GM04504 (cell line): Measurements from ENCODE around the gene PLBD2.

Experiments
- DNase-seq: peaks from one replicate; pipeline ENCODE4 v3.0.0-alpha.2; 2012; ENCODE audit warnings: low read depth

PLBD2 gene

DNA sequence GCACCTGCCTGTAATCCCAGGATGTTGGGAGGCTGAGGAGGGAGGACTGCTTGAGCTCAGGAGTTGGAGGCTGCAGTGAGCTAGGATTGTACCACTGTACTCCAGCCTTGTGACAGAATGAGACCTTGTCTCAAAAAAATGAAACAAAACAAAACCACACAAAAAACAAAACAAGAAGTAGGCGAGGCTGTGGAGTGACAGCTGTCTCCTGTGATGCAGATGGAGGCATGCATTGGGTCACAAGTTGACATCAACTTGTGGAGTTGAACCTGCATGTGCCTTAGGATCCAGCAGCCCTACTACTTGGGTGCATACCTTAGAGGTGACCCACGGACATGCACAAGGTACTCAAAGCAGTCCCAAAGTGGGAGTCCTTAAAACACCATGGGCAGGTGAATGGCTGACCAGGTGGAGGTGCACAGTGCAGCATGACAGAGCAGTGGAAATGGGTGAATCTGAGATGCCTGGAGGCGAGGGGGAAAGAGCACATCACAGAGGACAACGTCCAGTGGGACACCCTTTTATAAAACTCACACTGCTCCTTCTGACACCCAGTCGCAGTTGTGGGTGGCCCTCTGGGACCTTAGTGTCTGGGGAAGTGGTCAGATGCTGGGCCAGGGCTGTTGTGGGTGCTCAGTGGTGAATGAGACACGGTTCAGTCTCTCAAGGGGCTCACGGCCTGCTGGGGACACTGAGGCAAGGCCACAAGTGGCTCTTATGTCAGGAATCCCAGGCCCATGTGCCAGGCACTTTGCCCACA lies 12.7 kb downstream of the PLBD2 start:
- DNase-seq, result no peak

DNA sequence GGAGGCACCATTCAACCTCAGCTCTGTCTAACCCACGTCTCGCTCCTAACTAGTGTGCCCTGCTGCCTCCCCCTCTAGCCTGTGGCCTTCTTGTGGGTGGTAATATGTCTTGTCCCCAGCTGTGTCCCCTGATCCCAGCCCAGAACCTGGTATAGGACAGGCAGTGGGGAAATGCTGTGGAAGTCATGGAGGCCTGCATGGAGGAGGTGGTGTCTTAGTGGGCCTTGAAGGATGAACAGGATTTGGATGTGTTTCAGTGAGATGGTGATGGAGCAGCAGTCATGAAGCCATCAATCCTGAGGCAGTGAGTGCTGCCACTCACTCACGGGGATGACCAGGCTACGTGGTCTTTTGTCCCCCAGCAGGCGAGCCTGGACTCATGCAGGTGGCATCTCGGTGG lies 13.4 kb downstream of the PLBD2 start:
- no peak for DNase-seq

DNA sequence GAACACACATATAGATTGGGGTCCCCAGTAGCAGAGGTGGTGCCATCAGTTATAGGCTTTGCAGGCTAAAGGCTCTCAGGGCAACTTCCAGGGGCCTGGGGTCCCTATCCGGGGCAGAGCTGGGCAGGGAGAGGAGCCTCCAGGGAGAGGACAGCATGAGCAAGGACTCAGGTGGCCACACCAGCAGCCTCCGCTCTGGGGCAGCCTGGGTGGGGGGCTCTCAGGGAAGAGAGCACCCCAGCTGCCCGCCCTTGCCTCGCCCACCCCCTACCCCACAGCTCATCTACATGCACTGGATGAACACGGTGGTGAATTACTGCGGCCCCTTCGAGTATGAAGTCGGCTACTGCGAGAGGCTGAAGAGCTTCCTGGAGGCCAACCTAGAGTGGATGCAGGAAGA lies 14.0 kb downstream of the PLBD2 start:
- DNase-seq, result no peak

DNA sequence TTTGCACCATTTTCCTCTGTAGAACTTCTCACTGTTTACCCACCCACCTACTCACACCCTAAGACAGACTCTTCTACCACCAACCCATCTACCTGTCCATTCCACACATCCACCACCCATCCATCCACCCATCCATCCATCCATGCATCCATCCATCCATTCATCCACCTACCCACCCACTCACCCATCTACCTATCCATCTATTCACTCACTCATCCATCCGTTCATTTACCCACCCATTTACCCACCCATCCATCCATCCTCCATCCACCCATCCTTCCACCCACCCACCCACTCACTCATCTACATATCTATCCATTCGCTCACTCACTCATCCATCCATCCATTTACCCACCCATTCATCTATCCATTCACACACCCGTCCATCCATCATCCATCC lies 15.1 kb downstream of the PLBD2 start:
- DNase-seq, result no peak

DNA sequence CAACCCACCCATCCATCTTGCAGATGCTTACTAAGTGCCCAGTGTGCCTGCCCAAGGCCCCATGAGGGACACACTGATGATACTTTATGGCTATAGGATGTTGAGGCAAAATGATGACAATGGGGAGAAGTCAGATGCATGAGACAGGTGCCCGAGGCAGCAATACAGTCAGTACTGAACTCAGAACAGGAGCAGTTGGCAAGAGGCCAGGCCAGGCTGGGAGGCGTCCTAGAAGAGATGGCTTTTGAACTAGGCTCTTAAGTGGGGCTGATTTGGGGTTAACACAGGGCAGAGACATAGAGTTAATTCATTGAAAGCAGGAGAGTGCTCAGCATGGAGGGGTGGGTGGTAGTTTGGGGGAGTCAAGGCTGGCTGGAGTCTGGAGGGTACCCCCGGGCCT lies 15.6 kb downstream of the PLBD2 start:
- no peak for DNase-seq

DNA sequence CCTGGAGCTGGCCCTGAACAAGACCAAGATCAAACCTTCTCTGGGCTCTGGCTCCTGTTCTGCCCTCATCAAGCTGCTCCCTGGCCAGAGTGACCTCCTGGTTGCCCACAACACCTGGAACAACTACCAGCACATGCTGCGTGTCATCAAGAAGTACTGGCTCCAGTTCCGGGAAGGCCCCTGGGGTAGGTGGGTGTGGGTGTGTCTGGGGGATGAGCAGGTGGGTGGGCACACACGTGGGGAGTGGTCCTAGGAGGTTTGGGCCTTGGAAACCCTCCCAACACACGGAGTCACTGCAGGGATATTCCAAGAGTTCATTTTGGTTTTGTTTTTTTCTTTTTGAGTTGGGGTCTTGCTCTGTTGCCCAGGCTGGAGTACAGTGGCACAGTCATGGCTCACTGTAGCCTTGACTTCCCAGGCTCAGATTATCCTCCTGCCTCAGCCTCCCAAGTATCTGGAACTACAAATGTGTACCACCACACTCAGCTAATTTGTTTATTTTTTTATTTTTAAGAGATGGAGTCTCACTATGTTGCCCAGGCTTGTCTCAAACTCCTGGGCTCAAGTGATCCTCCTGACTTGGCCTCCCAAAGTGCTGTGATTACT lies 16.5 kb downstream of the PLBD2 start:
- no peak for DNase-seq

DNA sequence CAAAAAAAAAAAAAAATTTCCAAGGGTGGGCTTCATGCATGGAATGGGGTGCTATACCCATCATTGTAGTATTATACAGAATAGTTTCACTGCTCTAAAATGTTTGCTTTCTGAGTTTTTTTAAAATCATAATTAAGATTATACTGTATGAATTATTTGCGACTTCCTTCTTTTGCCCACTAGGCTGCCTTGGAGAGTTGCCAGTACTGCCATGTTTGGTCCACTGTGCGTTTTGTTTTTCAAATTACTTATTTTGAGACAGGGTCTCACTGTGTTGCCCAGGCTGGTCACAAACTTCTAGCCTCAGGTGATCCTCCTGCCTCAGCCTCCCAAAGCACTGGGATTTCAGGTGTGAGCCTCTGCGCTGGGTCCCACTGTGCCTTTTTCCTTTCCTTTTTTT lies 19.9 kb downstream of the PLBD2 start:
- DNase-seq, result no peak

DNA sequence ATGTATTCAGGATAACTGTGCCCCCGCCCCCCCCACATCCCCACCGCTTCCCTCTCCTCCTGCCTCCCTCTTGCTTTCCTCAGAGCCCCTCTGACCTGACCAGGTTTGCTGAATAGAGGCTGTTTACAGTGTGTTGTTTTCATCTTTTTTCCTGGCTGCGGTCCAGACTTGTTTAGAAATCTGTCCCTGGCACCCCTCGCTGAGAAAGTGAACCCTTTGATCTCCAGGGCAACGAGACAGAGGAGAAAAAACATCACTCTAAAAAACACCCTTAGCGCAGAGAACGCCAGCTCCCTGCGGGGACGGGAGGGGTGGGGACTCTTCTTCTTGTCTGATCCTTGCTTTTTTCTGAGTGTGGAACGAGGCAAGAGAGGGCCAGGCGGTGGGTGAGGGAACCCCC lies 22.8 kb downstream of the PLBD2 start:
- DNase-seq, result no peak

DNA sequence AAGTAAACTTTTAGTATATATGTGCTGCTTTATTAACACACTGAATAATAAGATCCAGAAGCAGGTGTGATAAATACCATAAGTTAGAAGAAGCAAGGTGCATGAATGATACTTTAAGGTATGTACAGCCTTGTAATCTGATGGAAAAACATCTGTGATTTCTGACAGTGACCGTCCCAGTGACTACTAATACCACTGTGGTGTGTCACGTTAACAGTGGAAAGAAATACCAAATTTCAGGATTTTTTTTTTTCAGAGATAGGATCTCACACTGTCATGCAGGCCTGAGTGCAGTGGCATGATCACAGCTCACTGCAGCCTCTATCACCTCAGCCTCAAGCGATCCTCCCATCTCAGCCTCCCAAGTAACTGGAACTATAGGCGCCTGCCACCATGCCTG lies 23.8 kb downstream of the PLBD2 start:
- no peak for DNase-seq

DNA sequence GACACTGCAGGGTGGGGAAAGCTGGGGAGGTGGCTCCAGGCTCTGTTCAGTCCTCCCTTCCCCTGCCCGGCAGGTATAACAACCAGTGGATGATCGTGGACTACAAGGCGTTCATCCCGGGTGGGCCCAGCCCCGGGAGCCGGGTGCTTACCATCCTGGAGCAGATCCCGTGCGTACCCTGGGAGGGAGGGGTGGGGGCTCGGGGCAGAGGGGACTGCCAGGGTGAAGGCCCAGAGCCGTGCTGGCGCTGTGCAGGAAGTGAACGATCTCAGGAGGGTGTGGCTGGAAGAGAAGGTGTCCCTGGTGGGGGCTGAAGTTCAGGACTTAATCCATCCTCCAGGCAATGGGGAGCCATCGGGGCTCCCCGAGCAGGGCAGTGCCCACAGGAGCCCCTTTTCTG lies 26.4 kb downstream of the PLBD2 start:
- DNase-seq, result no peak

DNA sequence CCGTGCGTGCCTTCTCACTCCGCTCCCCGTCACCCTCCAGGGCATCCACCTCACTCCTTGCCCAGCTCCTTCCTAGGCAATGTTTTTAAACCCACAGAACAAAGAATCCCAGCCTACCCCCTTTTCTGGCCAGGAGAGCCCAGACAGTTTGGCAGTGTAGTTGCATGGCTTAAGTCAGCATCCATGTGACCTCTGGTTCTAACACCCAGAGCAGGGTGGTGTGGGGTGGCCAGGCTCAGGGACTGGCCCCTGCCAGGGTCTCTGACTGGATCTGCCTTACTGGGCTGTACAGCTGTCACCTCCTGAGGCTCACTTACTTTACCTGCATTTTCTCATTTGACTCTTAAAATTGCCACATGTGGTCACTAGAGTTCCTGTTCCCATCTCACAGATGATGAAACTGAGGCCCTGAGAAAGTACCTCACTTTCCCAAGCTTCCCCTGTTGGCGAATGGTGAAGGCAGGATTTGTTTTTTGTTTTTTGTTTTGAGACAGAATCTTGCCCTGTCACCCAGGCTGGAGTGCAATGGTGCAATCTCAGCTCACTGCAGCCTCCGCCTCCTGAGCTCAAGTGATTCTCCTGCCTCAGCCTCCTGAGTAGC lies 27.0 kb downstream of the PLBD2 start:
- no peak for DNase-seq

DNA sequence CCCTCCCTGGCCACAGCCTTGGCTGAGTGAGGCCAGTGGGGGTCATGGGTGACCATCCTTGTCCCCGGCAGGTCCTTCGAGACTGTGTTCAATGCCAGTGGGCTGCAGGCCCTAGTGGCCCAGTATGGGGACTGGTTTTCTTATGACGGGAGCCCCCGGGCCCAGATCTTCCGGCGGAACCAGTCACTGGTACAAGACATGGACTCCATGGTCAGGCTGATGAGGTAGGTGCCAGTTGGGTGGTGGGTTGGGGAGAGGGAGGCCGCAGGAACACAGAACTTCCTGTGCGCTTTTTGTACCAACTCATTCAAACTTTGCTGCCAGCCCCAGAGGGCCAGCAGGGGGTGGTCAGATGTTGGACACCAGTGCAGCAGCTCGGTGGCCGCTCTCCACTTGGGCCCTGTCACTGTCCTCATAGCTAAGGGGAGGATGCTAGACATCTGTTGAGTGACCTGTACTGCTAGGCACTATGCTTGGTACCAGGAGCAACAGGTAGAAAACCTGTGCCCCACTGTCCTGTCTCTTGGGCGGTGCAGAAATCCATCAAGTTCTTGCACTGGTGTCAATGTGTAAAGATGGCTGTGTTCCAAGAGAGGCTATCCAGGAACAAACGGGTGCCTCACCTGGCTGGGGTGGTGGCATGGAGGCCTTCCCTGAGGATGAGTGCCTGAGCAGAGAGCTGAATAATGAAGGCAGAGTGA lies 28.6 kb downstream of the PLBD2 start:
- DNase-seq, result no peak

DNA sequence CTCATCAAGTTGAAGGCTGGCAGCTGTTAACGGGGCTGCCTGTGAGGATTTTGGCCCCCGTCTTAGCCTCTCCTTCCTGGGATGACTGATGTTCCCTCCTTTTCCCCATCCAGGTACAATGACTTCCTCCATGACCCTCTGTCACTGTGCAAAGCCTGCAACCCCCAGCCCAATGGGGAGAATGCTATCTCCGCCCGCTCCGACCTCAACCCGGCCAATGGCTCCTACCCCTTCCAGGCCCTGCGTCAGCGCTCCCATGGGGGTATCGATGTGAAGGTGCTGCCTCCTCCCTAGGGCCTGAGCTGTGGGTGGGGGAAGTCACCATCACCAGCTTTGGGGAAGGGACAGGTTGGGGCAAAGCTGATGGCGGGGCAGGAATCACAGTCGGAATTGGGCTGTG lies 29.2 kb downstream of the PLBD2 start:
- no peak for DNase-seq

DNA sequence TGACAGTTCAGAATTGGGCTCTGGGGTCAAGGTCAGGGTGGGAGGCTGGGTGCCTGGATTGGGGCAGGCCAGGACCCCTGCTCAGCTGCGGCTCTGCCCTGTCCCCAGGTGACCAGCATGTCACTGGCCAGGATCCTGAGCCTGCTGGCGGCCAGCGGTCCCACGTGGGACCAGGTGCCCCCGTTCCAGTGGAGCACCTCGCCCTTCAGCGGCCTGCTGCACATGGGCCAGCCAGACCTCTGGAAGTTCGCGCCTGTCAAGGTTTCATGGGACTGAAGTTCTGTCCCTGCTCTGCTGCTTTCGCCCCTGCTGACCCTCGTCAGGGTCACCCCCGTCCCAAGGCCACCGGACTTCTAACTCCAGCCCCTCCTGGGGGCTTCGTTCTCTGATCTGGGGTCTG lies 30.0 kb downstream of the PLBD2 start:
- no peak for DNase-seq

DNA sequence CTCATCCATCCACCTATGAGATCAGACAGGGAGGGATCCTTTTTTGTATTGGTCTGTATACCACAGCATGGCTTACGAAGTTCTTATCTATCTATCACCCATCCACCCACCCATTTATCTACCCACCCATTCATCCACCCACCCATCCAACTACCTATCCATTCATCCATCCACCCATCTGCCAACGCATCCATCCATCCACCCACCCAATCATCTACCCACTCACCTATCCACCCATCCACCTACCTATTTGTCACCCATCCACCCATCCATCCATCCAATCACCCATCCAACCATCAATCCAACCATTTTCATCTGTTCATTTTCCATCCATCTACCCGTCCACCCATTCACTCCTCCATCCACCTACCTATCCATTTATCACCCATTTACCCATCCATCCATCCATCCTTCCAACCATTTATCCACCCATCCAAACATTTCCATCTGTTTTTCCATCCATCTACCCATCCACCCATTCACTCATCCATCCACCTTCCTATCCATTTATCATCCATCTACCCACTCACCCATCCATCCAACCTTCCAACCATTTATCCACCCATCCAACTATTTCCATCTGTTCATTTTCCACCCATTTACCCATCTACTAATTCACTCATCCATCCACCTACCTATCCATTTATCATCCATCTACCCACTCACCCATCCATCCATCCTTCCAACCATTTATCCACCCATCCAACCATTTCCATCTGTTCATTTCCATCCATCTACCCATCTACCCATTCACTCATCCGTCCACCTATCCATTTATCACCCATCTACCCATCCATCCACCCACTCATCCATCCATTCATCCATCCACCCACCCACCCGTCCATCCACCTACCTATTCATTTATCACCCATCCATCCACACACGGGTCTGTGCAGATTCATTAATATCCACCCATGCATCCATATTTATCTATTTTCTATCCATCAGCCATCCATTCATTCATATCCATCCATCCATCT lies 32.0 kb downstream of the PLBD2 start:
- DNase-seq, result no peak

DNA sequence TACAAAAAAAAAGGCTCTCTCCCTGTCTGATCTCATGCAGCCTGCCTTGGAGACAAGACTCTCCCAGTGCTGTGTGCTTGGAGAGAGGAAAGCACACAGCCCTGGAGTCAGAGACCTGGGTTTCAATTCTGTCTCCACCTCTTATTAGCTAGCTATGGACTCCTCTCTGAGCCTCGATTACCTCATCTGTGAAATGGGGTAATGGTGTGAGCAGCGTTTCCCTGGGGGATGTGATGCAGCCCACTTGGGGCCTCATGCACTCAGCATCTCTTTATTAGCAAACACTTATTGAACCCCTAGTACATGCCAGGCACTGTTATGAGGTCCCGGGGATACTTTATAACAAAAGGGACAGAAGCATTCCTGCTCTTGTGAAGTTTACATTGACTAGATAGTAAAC lies 32.8 kb downstream of the PLBD2 start:
- DNase-seq, result no peak

DNA sequence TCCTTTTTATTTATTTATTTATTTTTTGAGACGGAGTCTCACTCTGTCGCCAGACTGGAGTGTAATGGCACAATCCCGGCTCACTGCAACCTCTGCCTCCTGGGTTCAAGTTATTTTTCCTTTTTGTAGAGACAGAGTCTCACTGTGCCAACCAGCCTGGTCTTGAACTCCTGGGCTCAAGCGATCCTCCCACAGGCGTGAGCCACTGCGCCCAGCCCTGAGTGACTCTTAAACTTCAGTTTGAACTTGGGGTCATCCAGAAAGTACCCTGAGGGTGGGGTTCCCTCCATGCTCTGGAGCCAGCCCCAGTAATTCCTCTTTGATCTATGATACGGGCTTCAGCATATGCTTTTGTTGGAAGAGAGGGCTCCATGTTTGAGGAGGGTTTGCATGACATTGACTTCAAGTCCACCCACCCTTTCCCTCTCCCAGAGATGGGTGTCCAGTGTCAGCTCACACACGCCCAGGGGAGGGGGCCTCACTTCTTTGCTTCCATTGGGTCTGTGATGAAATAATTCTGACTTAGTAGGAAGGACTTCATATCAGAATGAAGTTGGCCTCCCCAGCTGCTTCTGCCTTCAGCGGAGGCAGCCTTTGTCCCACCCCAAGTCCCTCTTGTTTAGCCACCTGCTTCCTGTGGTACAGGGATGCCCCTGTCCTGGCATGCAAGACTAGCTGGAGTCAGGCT lies 33.4 kb downstream of the PLBD2 start:
- DNase-seq, result no peak

DNA sequence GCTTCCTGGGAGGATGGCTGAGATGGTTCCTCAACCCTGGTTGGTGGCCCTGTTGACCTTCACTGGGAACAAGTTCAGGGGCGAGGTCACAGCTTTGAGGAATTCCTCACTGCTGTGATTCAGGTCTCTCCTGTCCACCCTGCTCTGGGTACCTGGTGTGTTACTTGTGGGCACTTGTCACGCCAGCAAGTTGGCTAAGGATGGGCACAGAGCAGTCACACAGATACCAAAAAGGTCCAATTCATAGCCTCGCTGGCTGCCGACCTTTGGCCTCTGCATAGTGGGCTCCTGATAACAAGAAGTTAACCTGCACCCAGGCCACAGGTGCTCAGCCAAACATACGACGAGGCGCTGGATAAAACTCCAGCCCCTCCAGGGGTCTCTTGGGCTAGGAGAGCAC lies 34.1 kb downstream of the PLBD2 start:
- no peak for DNase-seq

DNA sequence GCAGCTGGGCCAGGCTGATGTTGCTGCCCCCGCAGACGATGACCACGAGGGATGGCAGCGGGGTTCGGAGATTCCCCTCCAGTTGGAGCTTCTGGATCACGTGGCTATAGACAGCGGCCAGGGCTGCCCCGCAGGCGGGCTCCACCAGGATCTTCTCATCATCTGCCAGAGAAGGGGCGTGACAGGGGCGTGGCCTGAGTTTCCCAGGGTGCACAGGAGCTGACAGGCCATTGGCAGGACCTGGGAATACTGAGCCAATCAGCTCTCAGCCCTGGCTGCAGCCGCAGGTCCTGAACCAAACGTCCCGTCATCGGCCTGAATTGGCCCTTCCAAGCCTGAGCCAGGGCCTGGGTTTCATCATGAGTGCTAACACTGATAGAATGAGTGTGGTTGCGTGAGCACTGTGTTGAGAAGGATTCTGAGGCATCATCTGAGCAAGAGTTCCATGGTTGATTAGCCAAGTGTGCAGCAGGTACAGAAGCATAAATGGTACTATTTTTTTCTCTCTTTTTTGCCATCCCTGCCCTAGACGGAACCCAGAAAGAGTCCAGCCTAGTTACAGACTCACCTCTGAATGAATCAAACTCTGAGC lies 34.7 kb downstream of the PLBD2 start:
- DNase-seq, result no peak

DNA sequence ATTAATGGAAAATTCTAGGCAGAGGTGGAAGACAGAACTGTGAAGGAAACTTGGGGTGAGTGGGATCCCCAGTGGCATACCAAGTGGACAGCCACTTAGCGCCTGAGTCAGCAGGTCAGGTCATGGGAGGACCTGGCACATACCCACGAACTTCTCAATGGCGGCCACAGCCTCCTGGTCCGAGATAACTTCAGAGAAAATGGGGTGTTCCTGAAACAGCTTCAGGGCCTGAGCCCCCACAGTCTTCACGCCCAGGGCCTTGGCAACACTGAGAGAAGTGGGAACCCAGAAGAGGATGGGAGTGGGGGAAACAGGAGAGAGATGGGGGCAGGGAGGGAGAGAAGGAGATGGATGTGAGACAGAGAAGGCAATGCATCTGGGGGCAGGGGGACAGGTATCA lies 35.4 kb downstream of the PLBD2 start:
- no peak for DNase-seq

DNA sequence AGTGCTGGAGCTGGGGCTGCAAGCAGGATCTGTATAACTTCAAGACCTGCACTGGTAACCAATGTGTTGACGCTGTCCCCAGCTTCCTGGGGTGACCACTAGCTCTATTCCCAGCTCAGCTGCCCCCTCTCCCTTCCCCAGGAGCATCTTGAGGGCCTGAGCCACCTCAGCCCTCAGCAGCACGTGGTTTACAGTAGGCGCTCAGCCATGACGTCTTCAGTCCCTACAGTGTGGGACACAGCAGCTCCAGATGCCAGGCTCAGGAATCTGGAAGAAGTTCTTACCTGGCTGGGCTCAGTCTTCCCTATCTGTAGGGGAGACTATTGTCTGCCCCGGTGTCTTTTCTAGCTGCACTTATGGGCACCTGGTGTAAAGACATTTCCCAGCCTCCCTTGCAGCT lies 36.7 kb downstream of the PLBD2 start:
- DNase-seq, result no peak
